H1 (cell line): ENCODE measurements around the gene TMEM131L. TPM values are rescaled to one million over a fixed set of nuclear protein-coding genes. Genes with fewer than 3 reads are reported as not detected.

ENCODE experiments used
- CTCF ChIA-PET: fragments of 300-600 bp; sonication (Branson Sonifier 250); formaldehyde crosslinking; loops from one replicate; lab custom pipeline; 2021; ENCODE audit not compliant: partially characterized antibody; lab: Charles Lee
- POLR2A ChIA-PET: fragments of 300-600 bp; sonication (Branson Sonifier 250); formaldehyde crosslinking; loops from one replicate; lab custom pipeline; 2021; ENCODE audit warnings: inconsistent platforms; ENCODE audit not compliant: partially characterized antibody; lab: Charles Lee
- DNase-seq, 2 experiments: peaks; one replicate each; pipeline versions ENCODE4 v3.0.0 to v3.0.0-alpha.2; 2010 to 2022; ENCODE audit warnings: low spot score in 2 of 2, low read depth in 1 of 2, mixed read lengths in 1 of 2
- FAIRE-seq: peaks from 2 replicates; lab custom pipeline; 2011; peaks lifted over from hg19 to GRCh38; lab: Jason Lieb, UNC
- H2AFZ ChIP-seq: 2 replicates; pipeline ENCODE4 v1.8.1; 2012; ENCODE audit warnings: low read length, inconsistent platforms
- H2AK5ac ChIP-seq: 2 replicates; pipeline ENCODE4 v1.6.1; 2013; ENCODE audit warnings: low read depth, low read length
- H2BK120ac ChIP-seq: replicated peaks from 2 replicates; pipeline ENCODE3; 2013; ENCODE audit warnings: low read depth, low read length, inconsistent platforms
- H2BK12ac ChIP-seq: 2 replicates; pipeline ENCODE4 v1.6.1; 2013; ENCODE audit warnings: low read depth, low read length
- H2BK15ac ChIP-seq: 2 replicates; pipeline ENCODE4 v1.6.1; 2013; ENCODE audit warnings: low read length
- H2BK20ac ChIP-seq: 2 replicates; pipeline ENCODE4 v1.6.1; 2013; ENCODE audit warnings: low read length
- H2BK5ac ChIP-seq: 2 replicates; pipeline ENCODE4 v1.6.1; 2013; ENCODE audit warnings: low read depth, low read length
- H3K14ac ChIP-seq: 2 replicates; pipeline ENCODE4 v1.6.1; 2013; ENCODE audit warnings: inconsistent platforms; ENCODE audit not compliant: insufficient read length
- H3K18ac ChIP-seq: 2 replicates; pipeline ENCODE4 v1.6.1; 2013; ENCODE audit warnings: low read length; ENCODE audit errors: extremely low read depth
- H3K23ac ChIP-seq: 2 replicates; pipeline ENCODE4 v1.6.1; 2013; ENCODE audit warnings: inconsistent platforms; ENCODE audit not compliant: insufficient read length
- H3K23me2 ChIP-seq: 2 replicates; pipeline ENCODE4 v1.6.1; 2013; ENCODE audit warnings: low read depth, low read length
- H3K27ac ChIP-seq: 2 replicates; pipeline ENCODE4 v1.6.1; 2011; ENCODE audit warnings: low read depth, low read length, inconsistent platforms
- H3K27me3 ChIP-seq, 4 experiments: replicated peaks in 1 of 4; 1 replicate in 1 of 4; 2 replicates in 3 of 4; pipeline versions ENCODE4 v1.6.1 to v1.8.1; 2011 to 2013; ENCODE audit warnings: low read length in 3 of 4, mild to moderate bottlenecking in 3 of 4, inconsistent platforms in 2 of 4, mixed read lengths in 2 of 4, moderate library complexity in 1 of 4; ENCODE audit not compliant: control insufficient read depth in 3 of 4, insufficient read depth in 3 of 4; ENCODE audit errors: extremely low read depth in 1 of 4
- H3K36me3 ChIP-seq, 4 experiments: 2 replicates each; pipeline versions ENCODE4 v1.6.1 to v1.8.1; 2011 to 2013; ENCODE audit warnings: mild to moderate bottlenecking in 4 of 4, low read length in 3 of 4, moderate library complexity in 2 of 4, control low read depth in 1 of 4, inconsistent platforms in 1 of 4; ENCODE audit not compliant: insufficient read depth in 4 of 4, control insufficient read depth in 2 of 4
- H3K4ac ChIP-seq: replicated peaks from 2 replicates; pipeline ENCODE3; 2013; ENCODE audit warnings: low read length, low read depth, mixed read lengths, inconsistent platforms; ENCODE audit not compliant: insufficient read length
- H3K4me1 ChIP-seq, 4 experiments: replicated peaks in 1 of 4; 1 replicate in 1 of 4; 2 replicates in 3 of 4; pipeline versions ENCODE4 v1.6.1 to v1.8.1; 2011 to 2013; ENCODE audit warnings: low read length in 3 of 4, inconsistent platforms in 2 of 4, mixed read lengths in 1 of 4; ENCODE audit not compliant: insufficient read depth in 4 of 4, control insufficient read depth in 3 of 4
- H3K4me2 ChIP-seq, 2 experiments: 2 replicates each; pipeline versions ENCODE4 v1.6.1 to v1.8.1; 2011 to 2013; ENCODE audit warnings: low read depth in 2 of 2, low read length in 2 of 2, control low read depth in 1 of 2, inconsistent platforms in 1 of 2, mild to moderate bottlenecking in 1 of 2; ENCODE audit not compliant: insufficient read depth in 1 of 2
- H3K4me3 ChIP-seq, 4 experiments: fragments of 200-600, 300-600 bp in 1 of 4; sonication (generic), shearing (Covaris generic), sonication (Bioruptor Twin) in 1 of 4; 2 replicates each; pipeline versions ENCODE4 v1.5.1 to v1.8.1; 2011 to 2016; ENCODE audit warnings: low read length in 4 of 4, low read depth in 3 of 4, control low read depth in 2 of 4, inconsistent platforms in 2 of 4, mild to moderate bottlenecking in 2 of 4, mixed read lengths in 1 of 4, moderate library complexity in 1 of 4; ENCODE audit not compliant: insufficient read depth in 2 of 4; ENCODE audit errors: extremely low read depth in 1 of 4
- H3K56ac ChIP-seq: replicated peaks from 2 replicates; pipeline ENCODE3; 2013; ENCODE audit warnings: low read depth, mild to moderate bottlenecking, mixed read lengths, low read length, inconsistent platforms; ENCODE audit not compliant: insufficient read length
- H3K79me1 ChIP-seq: 2 replicates; pipeline ENCODE4 v1.6.1; 2013; ENCODE audit warnings: low read depth, low read length, control low read depth
- H3K79me2 ChIP-seq, 2 experiments: 2 replicates each; pipeline versions ENCODE4 v1.6.1 to v1.8.1; 2012 to 2013; ENCODE audit warnings: low read length in 2 of 2, mild to moderate bottlenecking in 2 of 2, inconsistent platforms in 1 of 2; ENCODE audit not compliant: insufficient read depth in 2 of 2, control insufficient read depth in 1 of 2
- H3K9ac ChIP-seq, 4 experiments: replicated peaks in 1 of 4; 1 replicate in 1 of 4; 2 replicates in 3 of 4; pipeline versions ENCODE4 v1.6.1 to v1.8.1; 2011 to 2013; ENCODE audit warnings: low read depth in 3 of 4, low read length in 3 of 4, control low read depth in 2 of 4, mild to moderate bottlenecking in 2 of 4, moderate library complexity in 2 of 4, inconsistent platforms in 1 of 4; ENCODE audit errors: extremely low read depth in 1 of 4
- H3K9me3 ChIP-seq, 2 experiments: 2 replicates each; pipeline versions ENCODE4 v1.6.1 to v1.8.1; 2012 to 2013; ENCODE audit warnings: mild to moderate bottlenecking in 2 of 2, moderate library complexity in 2 of 2, control low read depth in 1 of 2, inconsistent platforms in 1 of 2, low read depth in 1 of 2, low read length in 1 of 2, mixed read lengths in 1 of 2; ENCODE audit not compliant: insufficient read depth in 2 of 2
- H4K20me1 ChIP-seq, 2 experiments: replicated peaks in 1 of 2; 2 replicates each; pipeline versions ENCODE3 to v1.8.1; 2011 to 2013; ENCODE audit warnings: inconsistent platforms in 2 of 2, low read length in 2 of 2, mild to moderate bottlenecking in 1 of 2; ENCODE audit not compliant: insufficient read depth in 2 of 2, control insufficient read depth in 1 of 2
- H4K5ac ChIP-seq: 2 replicates; pipeline ENCODE4 v1.6.1; 2013; ENCODE audit warnings: low read length, low read depth, mixed read lengths, inconsistent platforms; ENCODE audit not compliant: insufficient read length
- H4K8ac ChIP-seq: 2 replicates; pipeline ENCODE4 v1.8.0; 2013; ENCODE audit warnings: mild to moderate bottlenecking, moderate library complexity, low read length, inconsistent platforms; ENCODE audit not compliant: insufficient read depth; ENCODE audit errors: extremely low read depth
- H4K91ac ChIP-seq: replicated peaks from 2 replicates; pipeline ENCODE3; 2013; ENCODE audit warnings: low read length, mixed read lengths, inconsistent platforms; ENCODE audit not compliant: insufficient read length
- ASH2L ChIP-seq: fragments of 200-600, 300-600 bp; sonication (generic); IDR thresholded peaks from one replicate; pipeline ENCODE4 v1.7.1; 2017; ENCODE audit warnings: low read length
- CEBPB ChIP-seq: IDR thresholded peaks from 2 replicates; pipeline ENCODE4 v1.6.1; 2012; ENCODE audit warnings: low read depth, low read length
- CTBP2 ChIP-seq: IDR thresholded peaks from 2 replicates; pipeline ENCODE4 v1.7.0; 2011; ENCODE audit warnings: borderline replicate concordance, mild to moderate bottlenecking, moderate library complexity, mixed read lengths, low read length; ENCODE audit not compliant: insufficient read depth, insufficient read length
- MAFK ChIP-seq: IDR thresholded peaks from 2 replicates; pipeline ENCODE4 v1.6.1; 2012; ENCODE audit warnings: low read depth, mild to moderate bottlenecking, improper control_type of control experiment, low read length
- POU5F1 ChIP-seq: IDR thresholded peaks from 2 replicates; pipeline ENCODE4 v1.6.1; 2011; ENCODE audit warnings: low read depth, mild to moderate bottlenecking, low read length, moderate library complexity
- RAD21 ChIP-seq, 2 experiments: IDR thresholded peaks in 1 of 2; conservative IDR thresholded peaks in 1 of 2; 2 replicates each; pipeline ENCODE4 v1.6.1; 2011; ENCODE audit warnings: low read depth in 2 of 2, low read length in 2 of 2, improper control_type of control experiment in 1 of 2, inconsistent platforms in 1 of 2, mild to moderate bottlenecking in 1 of 2, moderate library complexity in 1 of 2
- TCF12 ChIP-seq: IDR thresholded peaks from 2 replicates; pipeline ENCODE4 v1.6.1; 2011; ENCODE audit warnings: low read depth, mild to moderate bottlenecking, low read length
- WGBS, 2 experiments: shearing (Covaris generic) in 1 of 2; methylation state at CpG; one replicate each; pipeline versions ENCODE4 v1.1.6 to v1.1.7; 2013 to 2015; ENCODE audit warnings: low lambda C conversion rate in 2 of 2, mixed read lengths in 2 of 2, inconsistent platforms in 1 of 2, low coverage in 1 of 2, missing lambda C conversion rate in 1 of 2; ENCODE audit not compliant: insufficient replicate concordance in 2 of 2, insufficient coverage in 1 of 2, insufficient read length in 1 of 2; ENCODE audit errors: extremely low coverage in 1 of 2, missing lambda C conversion rate in 1 of 2; 5-methylcytosine and 5-hydroxymethylcytosine counted together
- polyA plus RNA-seq, 7 experiments: library from polyadenylated mRNA; depleted of rRNA in 3 of 7; stranded (reverse) in 5 of 7; unstranded in 2 of 7; fragments of >200 nt in 5 of 7; fragments of 200-250 nt in 2 of 7; gene quantifications; 1 replicate in 5 of 7; 2 replicates in 1 of 7; 4 replicates in 1 of 7; pipeline versions ENCODE4 v1.2.1 to v1.2.3, GENCODE V29; 2011 to 2013; ENCODE audit warnings: missing spikeins in 2 of 7, mixed read lengths in 2 of 7
- total RNA-seq: library from RNA; stranded (reverse); fragmentation: NEBNext Ultra II Directional; extraction: Animal tissue kit (Norgen Biotek cat#: 25700); gene quantifications from 2 replicates; pipeline ENCODE4 v1.2.1, GENCODE V29; 2021
- TF ChIP-seq, protein P1 (sequence below): IDR thresholded peaks from 2 replicates; pipeline ENCODE4 v1.6.1; 2011; ENCODE audit warnings: low read length, improper control_type of control experiment

The TMEM131L gene
- total and polyA plus RNA-seq, 2 of the 8 experiments (the other 6 are each of a cell fraction or from before 2014, with no cell fraction given) = 14.3 to 26.1 TPM

DNA sequence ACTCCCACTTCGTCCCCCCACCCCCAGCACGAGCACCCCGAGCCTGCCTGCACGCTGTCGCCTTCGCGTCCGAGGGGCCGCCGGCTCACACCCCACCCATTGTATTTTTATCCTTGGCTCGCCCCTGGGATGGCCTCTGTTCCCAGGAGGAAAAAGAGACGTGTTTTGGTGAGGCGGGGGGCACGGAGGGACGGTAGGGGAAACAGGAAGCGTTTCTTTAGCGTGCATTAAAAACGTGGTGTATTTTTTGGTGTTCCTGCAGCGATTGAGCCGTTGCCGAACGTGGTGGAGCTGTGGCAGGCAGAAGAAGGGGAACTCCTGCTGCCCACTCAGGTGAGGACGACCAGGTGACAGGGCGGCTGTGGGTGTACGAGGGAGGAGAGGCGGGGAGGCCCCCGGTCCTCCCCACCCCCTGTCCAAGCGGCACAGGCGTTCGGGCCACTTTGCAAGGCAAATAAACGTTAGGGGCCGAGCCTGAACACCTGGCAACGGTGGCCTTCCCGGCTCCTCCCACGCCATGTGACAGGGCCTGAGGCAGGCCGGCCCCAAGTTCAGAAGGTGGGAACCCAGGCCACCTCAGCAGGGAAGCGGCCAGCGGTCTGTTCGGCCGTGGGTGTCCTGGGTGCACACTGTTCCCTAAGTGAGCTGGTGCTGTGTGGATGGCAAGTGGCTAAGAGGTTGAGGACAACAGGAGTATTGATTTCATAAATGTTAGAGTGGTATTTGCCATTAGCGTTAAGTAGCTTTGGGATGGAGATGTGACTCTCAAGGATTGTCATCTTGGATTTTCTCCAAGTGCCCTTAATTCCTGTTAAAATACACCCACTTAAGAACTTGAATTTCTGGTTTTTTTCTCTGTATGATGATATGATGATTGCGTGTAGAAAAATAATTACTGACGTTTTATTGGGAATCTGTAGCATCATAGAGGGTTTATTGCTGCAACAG is 1.1 kb downstream of the TMEM131L start:
- peak overlapping the region in 3 of 4 experiments; percentile 24 to 82 (median 75); a peak in 4 of 7 replicates for H3K9ac ChIP-seq
- H3K27ac ChIP-seq = peak overlapping the region; percentile 43; the same call in 1 of the 2 replicates
- H3K79me1 ChIP-seq = peaks cover 4% of the 10 kb centered on the region; the same call in 1 of the 2 replicates
- no peak overlapping the region for H4K5ac ChIP-seq
- no peak overlapping the region for H3K56ac ChIP-seq
- ChIA-PET POLR2A (interaction anchor here (0.6 to 3.0 kb wide), 22 partner anchors 8 to 531 kb away, joined by 3 to 21 read pairs (median 5); partner anchors contain the start of gene FHDC1), CTCF (interaction anchor here (0.6 to 2.1 kb wide), 17 partner anchors 9 to 109 kb away, joined by 3 to 9 read pairs (median 3); no protein-coding TSS in a partner anchor)
- H2BK12ac ChIP-seq = no peak overlapping the region
- no peaks in the 10 kb centered on the region for H3K9me3 ChIP-seq
- no peak overlapping the region for H2BK120ac ChIP-seq
- peak overlapping the region; percentile 78 to 92 for H3K4me2 ChIP-seq
- no peak overlapping the region for H3K14ac ChIP-seq
- H4K20me1 ChIP-seq = peaks cover 6 to 7% of the 10 kb centered on the region in 2 experiments
- peak overlapping the region; percentile 83; the same call in 1 of the 2 replicates for H2BK5ac ChIP-seq
- WGBS, 2 experiments = 6% methylated on average over 43 of the region's 43 CpGs; no CpG with 5 or more reads in 1 of the 2 experiments
- H2AFZ ChIP-seq = 0 out of 2 replicates have a peak overlapping the region, but pooled peaks have one; percentile 60
- peak overlapping the region; percentile 91 for H4K8ac ChIP-seq
- H3K23me2 ChIP-seq = peaks cover 8% of the 10 kb centered on the region; the same call in 1 of the 2 replicates
- DNase-seq (peak in 1 of 2 experiments; percentile 79), FAIRE-seq (no peak)
- peak overlapping the region; percentile 60 for H4K91ac ChIP-seq
- H3K4ac ChIP-seq = peak overlapping the region; percentile 75
- H2AK5ac ChIP-seq = no peak overlapping the region
- 0 out of 2 replicates have a peak overlapping the region, but pooled peaks have one; percentile 53 for H2BK15ac ChIP-seq
- H2BK20ac ChIP-seq = no peak overlapping the region
- H3K27me3 ChIP-seq = 0 out of 7 replicates have a peak, but pooled peaks cover 0 to 3% (median 0%) of the 10 kb centered on the region in 4 experiments
- no peak overlapping the region for H3K23ac ChIP-seq
- H3K4me1 ChIP-seq = peaks cover 0 to 11% (median 5%) of the 10 kb centered on the region in 4 experiments; a peak in 6 of 7 replicates
- H3K79me2 ChIP-seq = peaks cover 0 to 50% of the 10 kb centered on the region in 2 experiments
- H3K4me3 ChIP-seq = peak overlapping the region; percentile 81 to 91 (median 90)
- H3K36me3 ChIP-seq = peaks cover 0 to 3% (median 0%) of the 10 kb centered on the region in 4 experiments; a peak in 1 of 8 replicates
- H3K18ac ChIP-seq = peak overlapping the region; percentile 72
- TF ChIP-seq, protein P1, sequence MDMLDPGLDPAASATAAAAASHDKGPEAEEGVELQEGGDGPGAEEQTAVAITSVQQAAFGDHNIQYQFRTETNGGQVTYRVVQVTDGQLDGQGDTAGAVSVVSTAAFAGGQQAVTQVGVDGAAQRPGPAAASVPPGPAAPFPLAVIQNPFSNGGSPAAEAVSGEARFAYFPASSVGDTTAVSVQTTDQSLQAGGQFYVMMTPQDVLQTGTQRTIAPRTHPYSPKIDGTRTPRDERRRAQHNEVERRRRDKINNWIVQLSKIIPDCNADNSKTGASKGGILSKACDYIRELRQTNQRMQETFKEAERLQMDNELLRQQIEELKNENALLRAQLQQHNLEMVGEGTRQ = peak; percentile 58
- TF ChIP-seq POU5F1 (no peak), RAD21 (IDR thresholded peaks at IDR 0.05 in 1 of 2, conservative IDR thresholded peaks at IDR 0.05 in 1 of 2; ENCODE audit: low read depth in 2 of 2, low read length in 2 of 2) (0 out of 4 replicates have a peak, but pooled peaks of 1 of the 2 experiments have one; percentile 1), TCF12 (peak; percentile 76; the same call in 1 of the 2 replicates), CEBPB (no peak), MAFK (no peak), ASH2L (peak; percentile 76), CTBP2 (no peak)
